Activated naive CD4-positive, alpha-beta T cell treated with anti-CD3 and anti-CD28 coated beads, Interleukin-2, amount 10 ng/mL, durations not matched to agents 7 days and 5 days (primary cell): ENCODE data around the gene ZNF341.

Source experiments
- CTCF ChIA-PET: fragments of 350-600 bp; sonication (Branson Sonifier 250); formaldehyde crosslinking; loops from one replicate; lab custom pipeline; 2021; ENCODE audit warnings: antibody characterized with exemption; lab: Charles Lee
- DNase-seq: peaks from one replicate; pipeline ENCODE4 v3.0.0-alpha.2; 2020
- H3K27ac Mint-ChIP-seq: one replicate; pipeline ENCODE4 v1.8.0; 2021; ENCODE audit warnings: mild to moderate bottlenecking, moderate library complexity, mixed read lengths
- H3K27me3 Mint-ChIP-seq: one replicate; pipeline ENCODE4 v1.8.0; 2021; ENCODE audit warnings: mild to moderate bottlenecking, mixed read lengths
- H3K36me3 Mint-ChIP-seq: one replicate; pipeline ENCODE4 v1.8.0; 2021; ENCODE audit warnings: mixed read lengths
- H3K4me1 Mint-ChIP-seq: one replicate; pipeline ENCODE4 v1.8.0; 2021; ENCODE audit warnings: mixed read lengths
- H3K4me3 Mint-ChIP-seq: one replicate; pipeline ENCODE4 v1.8.0; 2021; ENCODE audit warnings: mild to moderate bottlenecking, moderate library complexity, mixed read lengths
- H3K9me3 Mint-ChIP-seq: one replicate; pipeline ENCODE4 v1.8.0; 2021; ENCODE audit warnings: mixed read lengths

The ZNF341 gene

DNA sequence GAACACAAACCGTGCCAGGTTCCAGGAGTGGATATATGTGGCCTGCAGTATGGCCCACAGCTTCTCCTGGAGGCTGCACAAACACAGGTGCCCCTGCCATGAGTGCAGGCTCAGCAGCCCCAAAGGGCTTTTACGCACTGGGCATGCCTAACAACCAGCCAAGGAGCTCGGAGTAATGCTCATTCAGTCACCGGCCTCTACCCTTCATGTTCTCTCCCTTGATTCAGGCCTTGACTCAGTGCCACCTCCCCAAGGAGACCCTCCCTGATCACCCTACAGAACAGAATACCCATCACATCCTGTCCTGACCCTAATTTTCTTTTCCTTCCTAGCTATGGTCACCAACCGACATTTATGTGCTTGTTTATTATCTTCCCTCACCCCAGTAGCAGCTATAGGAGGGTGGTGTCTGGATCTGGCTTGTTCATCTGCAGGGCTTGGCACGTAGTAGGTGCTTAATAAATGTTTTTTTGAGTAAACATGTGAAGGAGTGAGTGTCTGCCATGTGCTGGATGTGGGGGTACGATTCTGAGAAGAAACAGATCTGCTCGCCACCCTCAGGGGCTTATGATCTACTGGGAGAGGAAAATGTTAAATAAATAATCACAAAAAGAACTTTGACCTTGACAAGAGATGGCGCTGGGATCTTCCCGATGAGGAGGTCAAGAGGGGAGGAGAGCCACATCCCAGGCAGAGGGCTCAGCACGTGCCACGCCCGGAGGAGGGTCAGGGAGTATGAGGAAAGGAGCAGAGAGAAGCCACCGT is 20.9 kb upstream of the ZNF341 start:
- Mint-ChIP-seq H3K27ac (peak overlapping the region; percentile 69), H3K27me3 (no peaks in the 10 kb centered on the region)
- CTCF ChIA-PET = no interaction called here

GRCh38 chr20:33711446-33711738 is 20.4 kb upstream of the ZNF341 start:
- CTCF ChIA-PET = no interaction called here
- Mint-ChIP-seq H3K27me3 (no peaks in the 10 kb centered on the region), H3K4me1 (peaks cover 26% of the 10 kb centered on the region), H3K36me3 (peaks cover 49% of the 10 kb centered on the region), H3K4me3 (no peak overlapping the region), H3K9me3 (no peaks in the 10 kb centered on the region), H3K27ac (no peak overlapping the region)
- DNase-seq = no peak

More for the DNA sequence above, 20.9 kb upstream of the ZNF341 start:
- peaks cover 23% of the 10 kb centered on the region for H3K4me1 Mint-ChIP-seq
- no peak for DNase-seq
- no peak overlapping the region for H3K4me3 Mint-ChIP-seq
- peaks cover 44% of the 10 kb centered on the region for H3K36me3 Mint-ChIP-seq
- H3K9me3 Mint-ChIP-seq = no peaks in the 10 kb centered on the region

DNA sequence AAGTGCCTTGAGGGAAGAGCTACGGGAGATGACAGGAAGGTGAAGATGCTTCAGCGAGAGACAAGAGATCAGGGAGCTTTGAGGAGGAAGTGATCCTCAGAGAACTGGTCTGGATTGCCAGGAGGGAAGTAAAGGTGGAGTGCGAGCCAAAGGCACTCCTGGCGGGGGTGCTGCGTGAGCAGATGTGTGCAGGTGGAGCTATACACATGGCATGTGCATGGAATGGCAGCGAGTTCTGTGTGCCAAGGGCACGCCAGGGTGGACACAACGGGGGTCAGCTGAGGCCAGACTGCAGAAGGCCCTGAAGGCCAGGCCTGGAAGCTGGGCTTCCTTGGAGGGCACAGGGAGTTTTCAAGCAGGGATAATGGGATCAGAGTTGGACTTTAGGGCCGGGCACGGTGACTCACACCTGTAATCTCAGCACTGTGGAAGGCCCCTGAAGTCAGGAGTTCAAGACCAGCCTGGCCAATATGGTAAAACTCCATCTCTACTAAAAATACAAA is 17.9 kb upstream of the ZNF341 start:
- Mint-ChIP-seq H3K27ac (no peak overlapping the region), H3K4me1 (peaks cover 38% of the 10 kb centered on the region), H3K36me3 (peaks cover 45% of the 10 kb centered on the region), H3K27me3 (no peaks in the 10 kb centered on the region), H3K4me3 (no peak overlapping the region), H3K9me3 (no peaks in the 10 kb centered on the region)
- CTCF ChIA-PET = no interaction called here
- no peak for DNase-seq

DNA sequence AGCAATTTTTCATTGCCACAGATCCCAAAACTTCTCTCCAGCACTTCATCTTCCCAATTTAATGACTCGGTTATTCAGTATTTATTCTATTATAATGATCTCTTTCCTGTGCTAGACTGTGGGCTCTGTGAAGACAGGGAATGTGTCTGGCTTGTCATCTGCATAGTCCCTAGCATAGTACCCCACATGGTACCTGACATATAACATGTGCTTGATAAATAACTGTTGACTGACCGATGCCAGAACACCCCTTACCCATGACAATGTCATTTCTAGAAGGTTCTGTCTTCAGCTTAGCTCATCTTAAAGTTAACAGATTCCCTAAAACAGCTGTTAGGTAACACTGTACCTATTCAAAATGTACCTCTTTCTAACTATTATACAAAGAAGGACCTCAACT is 15.3 kb upstream of the ZNF341 start:
- no peak for DNase-seq
- Mint-ChIP-seq H3K4me1 (peaks cover 28% of the 10 kb centered on the region), H3K27me3 (no peaks in the 10 kb centered on the region), H3K4me3 (no peak overlapping the region), H3K36me3 (peaks cover 34% of the 10 kb centered on the region), H3K27ac (no peak overlapping the region), H3K9me3 (no peaks in the 10 kb centered on the region)
- CTCF ChIA-PET = interaction anchor here (0.6 kb wide), 1 partner anchor 381 kb away, joined by 3 read pairs; no protein-coding TSS in a partner anchor

DNA sequence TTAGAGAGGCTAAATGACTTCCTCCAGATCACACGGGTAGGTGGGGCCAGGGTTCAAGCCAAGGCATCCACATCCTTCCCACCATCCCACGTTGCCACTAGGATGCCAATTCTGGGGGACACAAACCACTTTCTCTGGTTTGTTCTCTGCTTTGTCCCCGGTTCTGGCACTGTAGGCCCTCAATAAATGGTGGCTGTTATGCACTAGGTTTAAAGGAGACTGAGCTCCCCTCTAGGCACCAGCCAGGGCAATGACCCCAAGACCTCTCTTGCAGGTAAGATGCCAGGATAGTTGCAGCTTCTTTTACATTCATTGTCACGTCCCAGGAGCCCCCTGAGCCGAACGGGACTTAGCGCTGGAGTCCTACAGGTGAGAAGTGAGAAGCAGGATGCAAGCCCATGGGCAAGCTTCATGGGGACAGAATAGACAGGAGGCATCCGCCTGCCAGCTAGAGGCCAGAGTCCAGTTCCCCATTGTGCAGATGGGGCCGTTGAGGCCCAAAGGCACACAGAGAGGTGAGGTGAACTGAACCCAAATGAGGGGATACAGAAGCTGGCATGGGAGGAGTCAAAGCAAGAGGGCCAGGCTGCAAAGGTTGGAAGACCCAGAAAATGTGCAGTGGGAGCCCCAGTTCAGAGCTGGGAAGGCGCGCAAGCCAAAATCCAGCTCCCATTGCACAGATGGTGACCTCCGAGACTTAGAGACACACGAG is 12.4 kb upstream of the ZNF341 start:
- no peaks in the 10 kb centered on the region for H3K27me3 Mint-ChIP-seq
- H3K4me1 Mint-ChIP-seq = peaks cover 28% of the 10 kb centered on the region
- peak overlapping the region; percentile 81 for H3K27ac Mint-ChIP-seq
- DNase-seq = no peak
- H3K9me3 Mint-ChIP-seq = no peaks in the 10 kb centered on the region
- H3K36me3 Mint-ChIP-seq = peaks cover 12% of the 10 kb centered on the region
- CTCF ChIA-PET = interaction anchor here (0.9 to 1.5 kb wide), 3 partner anchors 34 to 195 kb away, joined by 3 to 7 read pairs (median 3); no protein-coding TSS in a partner anchor
- H3K4me3 Mint-ChIP-seq = peak overlapping the region; percentile 91

DNA sequence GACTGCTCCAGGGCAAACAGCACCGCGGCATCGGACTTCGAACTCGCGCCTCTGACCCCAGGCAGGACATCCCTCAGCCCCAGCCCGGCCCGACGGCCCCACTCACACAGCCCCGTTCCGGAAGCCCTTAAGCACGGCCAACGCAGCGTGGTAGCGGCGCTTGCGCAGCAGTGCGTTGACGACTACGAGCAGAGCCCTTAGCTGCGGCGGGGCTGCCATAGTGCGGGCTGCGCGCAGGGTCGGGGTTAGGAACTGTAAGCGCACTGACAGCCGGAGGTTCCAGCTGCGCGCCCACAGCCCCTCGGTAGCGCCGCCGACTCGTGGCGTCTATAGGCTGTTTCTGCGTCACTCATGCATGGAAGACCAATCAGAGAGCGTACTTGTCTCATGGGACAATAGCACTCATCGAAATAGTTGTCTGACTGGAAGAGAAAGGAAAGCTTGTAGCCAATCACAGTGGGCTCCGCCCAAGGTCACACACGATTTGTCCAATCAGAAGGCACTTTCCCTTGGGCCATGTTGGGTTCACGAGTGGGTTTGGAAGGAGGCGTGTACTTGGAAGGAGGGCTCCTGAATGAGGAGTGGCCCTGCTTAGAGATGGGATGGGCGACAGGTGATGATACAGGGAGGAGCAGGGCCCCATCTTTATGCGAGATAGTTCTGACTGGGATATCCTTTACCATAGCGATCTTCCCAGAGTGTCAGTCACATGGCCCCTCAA is 11.6 kb upstream of the ZNF341 start, which contains the start of gene PXMP4:
Gene PXMP4 (minus strand): TSS at position 322 of the 721 bp plus-strand sequence. CDS start 103 bp downstream, at position 219.
- Mint-ChIP-seq H3K36me3 (peaks cover 10% of the 10 kb centered on the region), H3K27me3 (peaks cover 4% of the 10 kb centered on the region), H3K27ac (peak within 1 kb of the TSS; percentile 88), H3K9me3 (no peaks in the 10 kb centered on the region), H3K4me3 (peak within 1 kb of the TSS; percentile 91), H3K4me1 (peaks cover 28% of the 10 kb centered on the region)
- peak; percentile 94 for DNase-seq
- CTCF ChIA-PET = interaction anchor here (0.9 to 1.5 kb wide), 4 partner anchors 35 to 196 kb away, joined by 3 to 7 read pairs (median 3); no protein-coding TSS in a partner anchor

DNA sequence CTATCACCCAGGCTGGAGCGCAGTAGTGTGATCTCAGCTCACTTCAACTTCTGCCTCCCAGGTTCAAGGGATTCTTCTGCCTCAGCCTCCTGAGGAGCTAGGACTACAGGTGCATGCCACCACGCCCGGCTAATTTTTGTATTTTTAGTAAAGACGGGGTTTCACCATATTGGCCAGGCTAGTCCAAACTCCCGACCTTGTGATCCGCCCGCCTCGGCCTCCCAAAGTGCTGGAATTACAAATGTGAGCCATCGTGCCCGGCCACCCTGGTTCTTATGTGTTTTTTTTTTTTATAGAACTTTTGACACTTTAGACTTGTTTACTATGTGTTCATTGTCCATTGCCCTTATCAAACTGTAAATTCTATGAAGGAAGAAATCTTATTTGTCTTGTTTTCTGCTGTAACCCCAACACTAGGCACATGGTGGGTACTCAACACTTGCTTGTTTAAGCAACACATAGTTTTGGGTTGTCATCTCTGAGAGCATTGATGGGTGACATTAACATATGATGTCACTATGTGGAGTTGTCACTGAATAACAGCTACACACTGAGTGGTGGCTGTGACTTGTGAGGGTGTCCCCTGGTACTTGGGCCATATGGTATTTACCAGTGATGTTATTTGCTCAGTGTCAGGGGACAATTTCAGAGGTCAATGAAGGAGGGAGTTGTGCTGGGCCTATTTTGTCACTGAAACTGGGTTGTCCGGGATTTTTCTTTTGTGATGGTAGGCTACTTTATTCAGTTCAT is 10.2 kb upstream of the ZNF341 start:
- peaks cover 4% of the 10 kb centered on the region for H3K36me3 Mint-ChIP-seq

DNA sequence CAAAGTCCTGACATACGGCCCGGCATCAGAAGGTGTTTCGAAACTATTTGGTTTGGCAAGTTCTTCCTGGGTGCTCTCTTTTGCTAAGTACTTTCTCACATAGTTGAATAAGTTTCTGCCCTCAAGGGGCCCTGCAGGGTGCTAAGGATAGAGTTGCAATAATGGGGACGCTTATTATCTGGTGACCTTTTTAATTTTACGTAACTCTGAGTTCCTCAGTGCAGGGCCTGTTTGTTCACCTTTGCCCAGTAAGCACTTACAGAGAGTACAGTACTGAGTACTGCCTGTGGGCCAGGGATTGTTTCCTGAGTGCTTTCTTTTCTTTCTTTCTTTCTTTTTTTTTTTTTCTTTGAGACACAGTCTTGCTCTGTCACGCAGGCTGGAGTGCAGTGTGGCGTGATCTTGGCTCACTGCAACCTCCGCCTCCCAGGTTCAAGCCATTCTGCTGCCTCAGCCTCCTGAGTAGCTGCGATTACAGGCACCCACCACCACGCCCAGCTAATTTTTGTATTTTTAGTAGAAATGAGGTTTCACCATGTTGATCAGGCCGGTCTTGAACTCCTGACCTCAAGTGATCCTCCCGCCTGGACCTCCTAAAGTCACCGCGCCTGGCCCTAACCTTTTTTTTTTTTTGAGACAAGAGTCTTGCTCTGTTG is 7.2 kb upstream of the ZNF341 start:
- no peak for DNase-seq
- Mint-ChIP-seq H3K9me3 (no peaks in the 10 kb centered on the region), H3K27me3 (peaks cover 14% of the 10 kb centered on the region), H3K36me3 (no peaks in the 10 kb centered on the region), H3K4me1 (peaks cover 7% of the 10 kb centered on the region), H3K27ac (peak overlapping the region; percentile 21), H3K4me3 (no peak overlapping the region)
- CTCF ChIA-PET = interaction anchor here (1.0 kb wide), 1 partner anchor 149 kb away, joined by 3 read pairs; no protein-coding TSS in a partner anchor

More for the DNA sequence above, 10.2 kb upstream of the ZNF341 start:
- Mint-ChIP-seq H3K9me3 (no peaks in the 10 kb centered on the region), H3K4me3 (no peak overlapping the region), H3K27ac (peak overlapping the region; percentile 45), H3K4me1 (peaks cover 24% of the 10 kb centered on the region), H3K27me3 (peaks cover 9% of the 10 kb centered on the region)
- CTCF ChIA-PET = no interaction called here
- DNase-seq = no peak

DNA sequence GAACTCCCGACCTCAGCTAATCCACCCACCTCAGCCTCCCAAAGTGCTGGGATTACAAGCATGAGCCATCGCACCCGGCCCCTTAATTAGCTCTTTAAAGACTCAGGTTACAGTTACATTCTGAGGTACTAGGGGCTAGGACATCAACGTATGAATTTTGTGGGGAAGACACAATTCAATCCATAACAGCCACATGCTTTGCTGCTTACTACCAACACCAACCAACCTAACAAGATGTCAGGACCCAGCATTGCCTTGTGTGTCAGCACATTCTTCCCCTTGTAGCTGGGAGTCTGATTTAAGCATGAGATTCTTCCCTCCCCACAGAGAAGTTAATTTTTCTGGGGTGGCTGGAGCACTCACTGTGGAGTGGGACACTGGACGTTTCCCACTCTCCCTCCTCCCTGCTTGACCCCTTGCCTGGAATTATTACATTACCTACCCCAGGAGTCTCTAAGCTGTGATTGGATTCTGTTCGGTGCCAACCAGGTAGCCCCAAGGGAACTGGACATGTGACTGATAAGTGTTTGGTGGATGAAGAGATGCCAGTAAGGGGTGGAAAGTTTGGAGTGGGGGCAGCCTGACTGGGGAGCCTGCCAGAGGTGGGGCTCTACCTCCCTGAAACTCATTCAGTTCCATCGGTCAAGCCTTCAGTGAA is 6.1 kb upstream of the ZNF341 start:
- CTCF ChIA-PET = interaction anchor here (1.0 kb wide), 1 partner anchor 150 kb away, joined by 3 read pairs; no protein-coding TSS in a partner anchor
- H3K27ac Mint-ChIP-seq = no peak overlapping the region
- H3K9me3 Mint-ChIP-seq = no peaks in the 10 kb centered on the region
- no peak for DNase-seq
- no peak overlapping the region for H3K4me3 Mint-ChIP-seq
- H3K27me3 Mint-ChIP-seq = peaks cover 14% of the 10 kb centered on the region
- no peaks in the 10 kb centered on the region for H3K36me3 Mint-ChIP-seq
- H3K4me1 Mint-ChIP-seq = peaks cover 4% of the 10 kb centered on the region

DNA sequence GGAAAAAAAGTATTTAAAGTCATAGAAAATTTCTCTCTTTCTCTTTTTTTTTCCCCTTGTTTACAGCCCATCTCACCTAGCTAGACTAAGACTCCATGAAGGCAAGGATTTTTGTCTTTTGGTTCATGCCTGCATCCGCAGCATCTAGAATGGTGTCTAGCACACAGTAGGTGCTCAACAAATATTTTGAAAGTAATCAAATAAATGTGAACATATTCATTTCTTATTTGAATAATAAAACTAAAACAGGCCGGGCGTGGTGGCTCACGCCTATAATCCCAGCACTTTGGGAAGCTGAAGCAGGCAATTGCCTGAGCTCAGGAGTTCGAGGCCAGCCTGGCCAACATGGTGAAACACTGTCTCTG is 4.7 kb upstream of the ZNF341 start:
- no peak overlapping the region for H3K4me3 Mint-ChIP-seq
- peaks cover 14% of the 10 kb centered on the region for H3K27me3 Mint-ChIP-seq
- H3K9me3 Mint-ChIP-seq = no peaks in the 10 kb centered on the region
- H3K27ac Mint-ChIP-seq = no peak overlapping the region
- H3K4me1 Mint-ChIP-seq = peaks cover 10% of the 10 kb centered on the region
- DNase-seq = no peak
- CTCF ChIA-PET = interaction anchor here (0.8 kb wide), 1 partner anchor 59 kb away, joined by 3 read pairs; no protein-coding TSS in a partner anchor
- no peaks in the 10 kb centered on the region for H3K36me3 Mint-ChIP-seq

GRCh38 chr20:33727806-33728205 is 4.0 kb upstream of the ZNF341 start:
- H3K4me3 Mint-ChIP-seq = no peak overlapping the region
- no peaks in the 10 kb centered on the region for H3K36me3 Mint-ChIP-seq
- H3K4me1 Mint-ChIP-seq = peaks cover 14% of the 10 kb centered on the region
- H3K27me3 Mint-ChIP-seq = peaks cover 14% of the 10 kb centered on the region
- H3K27ac Mint-ChIP-seq = no peak overlapping the region
- DNase-seq = no peak
- no peaks in the 10 kb centered on the region for H3K9me3 Mint-ChIP-seq
- CTCF ChIA-PET = no interaction called here

- H3K27ac Mint-ChIP-seq = no peak overlapping the region
- H3K4me1 Mint-ChIP-seq = peaks cover 19% of the 10 kb centered on the region
- H3K27me3 Mint-ChIP-seq = peaks cover 14% of the 10 kb centered on the region
- no peaks in the 10 kb centered on the region for H3K36me3 Mint-ChIP-seq
- no peaks in the 10 kb centered on the region for H3K9me3 Mint-ChIP-seq
- CTCF ChIA-PET = no interaction called here
- no peak overlapping the region for H3K4me3 Mint-ChIP-seq
- no peak for DNase-seq
These were observed 3.3 kb upstream of the ZNF341 start for GRCh38 chr20:33728463-33728862.

GRCh38 chr20:33729101-33729500 is 2.7 kb upstream of the ZNF341 start:
- Mint-ChIP-seq H3K4me3 (no peak overlapping the region), H3K27me3 (peaks cover 14% of the 10 kb centered on the region), H3K4me1 (peaks cover 26% of the 10 kb centered on the region), H3K9me3 (peaks cover 3% of the 10 kb centered on the region), H3K27ac (no peak overlapping the region), H3K36me3 (peaks cover 4% of the 10 kb centered on the region)
- no peak for DNase-seq
- CTCF ChIA-PET = no interaction called here
